HCT116 (cell line): ENCODE data around the gene PIP4K2A. TPM values are rescaled to one million over a fixed set of nuclear protein-coding genes. Genes with fewer than 3 reads are reported as not detected.

Source experiments
- ATAC-seq: fragments of 200-7000 bp; cut with Tn5 transposase; 2 replicates; pipeline ENCODE4 v1.9.1; 2020; ENCODE audit warnings: mild to moderate bottlenecking, moderate library complexity
- BruUV-seq: library from RNA; stranded (reverse); fragments of 400-500 nt; replicated peaks from 2 replicates; lab custom pipeline; 2021; lab: Mats Ljungman, UMichigan
- CTCF ChIA-PET: fragments of 300-600 bp; sonication (Branson Sonifier 250); formaldehyde crosslinking; loops from one replicate; lab custom pipeline; 2021; ENCODE audit warnings: antibody characterized with exemption; lab: Charles Lee
- POLR2A ChIA-PET: fragments of 300-600, 350-600 bp; sonication (Branson Sonifier 250); formaldehyde crosslinking; loops from one replicate; lab custom pipeline; 2021; ENCODE audit warnings: antibody characterized with exemption; lab: Charles Lee
- RAD21 ChIA-PET, 2 experiments: fragments of 300-600 bp; sonication (Branson Sonifier 250); formaldehyde crosslinking; loops; one replicate each; lab custom pipeline; 2023; ENCODE audit warnings: low total read pairs in 2 of 2; ENCODE audit not compliant: uncharacterized antibody in 2 of 2, unreplicated experiment in 2 of 2, low non-redundant PET in 1 of 2; lab: Charles Lee
- DNase-seq: peaks from one replicate; pipeline ENCODE4 v3.0.0-alpha.2; 2010; ENCODE audit warnings: low read depth, low spot score
- H2AFZ ChIP-seq: fragments of 200-600 bp; shearing (Covaris generic), sonication (generic); 2 replicates; pipeline ENCODE4 v1.6.1; 2017; ENCODE audit warnings: low read depth, mixed run types, mixed read lengths, antibody characterized with exemption, low read length; ENCODE audit not compliant: poor library complexity, severe bottlenecking
- H3K27ac ChIP-seq: 2 replicates; pipeline ENCODE4 v1.5.1; 2012; ENCODE audit warnings: low read depth, low read length
- H3K27me3 ChIP-seq: fragments of 200-600 bp; sonication (generic); 2 replicates; pipeline ENCODE4 v1.6.1; 2016; ENCODE audit warnings: mixed run types, low read length, mixed read lengths; ENCODE audit not compliant: insufficient read depth
- H3K36me3 ChIP-seq, 2 experiments: fragments of 200-500 bp in 1 of 2; fragments of 200-600 bp in 1 of 2; sonication (Bioruptor generic) in 1 of 2; sonication (generic) in 1 of 2; 2 replicates each; pipeline versions ENCODE4 v1.5.1 to v1.6.1; 2014 to 2016; ENCODE audit warnings: low read length in 2 of 2, inconsistent platforms in 1 of 2, mixed read lengths in 1 of 2, mixed run types in 1 of 2; ENCODE audit not compliant: insufficient read depth in 2 of 2, control insufficient read depth in 1 of 2
- H3K4me1 ChIP-seq, 2 experiments: fragments of 200-600 bp in 1 of 2; sonication (generic) in 1 of 2; 2 replicates each; pipeline versions ENCODE4 v1.5.1 to v1.6.1; 2012 to 2017; ENCODE audit warnings: low read length in 2 of 2, inconsistent platforms in 1 of 2, mild to moderate bottlenecking in 1 of 2, mixed read lengths in 1 of 2, mixed run types in 1 of 2, moderate library complexity in 1 of 2; ENCODE audit not compliant: insufficient read depth in 2 of 2, control insufficient read depth in 1 of 2
- H3K4me2 ChIP-seq: fragments of 200-600 bp; sonication (generic); 2 replicates; pipeline ENCODE4 v1.6.1; 2017; ENCODE audit warnings: mixed run types, low read length, mixed read lengths
- H3K4me3 ChIP-seq, 2 experiments: fragments of 200-600 bp in 1 of 2; sonication (generic) in 1 of 2; replicated peaks in 1 of 2; 2 replicates each; pipeline ENCODE4 v1.5.1; 2011 to 2016; ENCODE audit warnings: low read length in 2 of 2, control low read depth in 1 of 2, low read depth in 1 of 2, mild to moderate bottlenecking in 1 of 2, mixed read lengths in 1 of 2, mixed run types in 1 of 2
- H3K79me2 ChIP-seq: fragments of 200-600 bp; sonication (generic); 2 replicates; pipeline ENCODE4 v1.6.1; 2017; ENCODE audit warnings: mild to moderate bottlenecking, mixed run types, low read length, moderate library complexity, mixed read lengths; ENCODE audit not compliant: insufficient read depth
- H3K9ac ChIP-seq: fragments of 200-600 bp; sonication (generic); 2 replicates; pipeline ENCODE4 v1.6.1; 2016; ENCODE audit warnings: low read length, mixed read lengths
- H3K9me2 ChIP-seq: fragments of 200-600 bp; sonication (generic), shearing (Covaris generic); 2 replicates; pipeline ENCODE4 v1.6.1; 2017; ENCODE audit warnings: mixed run types, mild to moderate bottlenecking, moderate library complexity; ENCODE audit not compliant: insufficient read depth
- H3K9me3 ChIP-seq, 2 experiments: fragments of 200-500 bp in 1 of 2; fragments of 200-600 bp in 1 of 2; sonication (Bioruptor generic) in 1 of 2; sonication (generic) in 1 of 2; 2 replicates each; pipeline ENCODE4 v1.6.1; 2014 to 2017; ENCODE audit warnings: low read length in 2 of 2, mixed read lengths in 2 of 2, inconsistent platforms in 1 of 2, low read depth in 1 of 2, mild to moderate bottlenecking in 1 of 2, mixed run types in 1 of 2, moderate library complexity in 1 of 2; ENCODE audit not compliant: control insufficient read depth in 1 of 2, insufficient read depth in 1 of 2
- H4K20me1 ChIP-seq: fragments of 200-600 bp; sonication (generic), shearing (Covaris generic); 2 replicates; pipeline ENCODE4 v1.6.1; 2017; ENCODE audit warnings: mixed run types, mild to moderate bottlenecking, moderate library complexity; ENCODE audit not compliant: insufficient read depth
- CEBPB ChIP-seq: IDR thresholded peaks from 2 replicates; pipeline ENCODE4 v1.6.1; 2012; ENCODE audit warnings: low read depth
- CTCF ChIP-seq, 3 experiments: fragments of 200-600 bp in 1 of 3; sonication (generic) in 1 of 3; IDR thresholded peaks in 2 of 3; conservative IDR thresholded peaks in 1 of 3; 2 replicates each; pipeline ENCODE4 v1.5.1; 2012 to 2017; ENCODE audit warnings: low read depth in 2 of 3, low read length in 2 of 3, antibody characterized with exemption in 1 of 3, borderline replicate concordance in 1 of 3, control low read depth in 1 of 3, mild to moderate bottlenecking in 1 of 3, mixed read lengths in 1 of 3, mixed run types in 1 of 3, moderate library complexity in 1 of 3; ENCODE audit not compliant: insufficient read depth in 1 of 3
- EZH2 ChIP-seq: fragments of 200-600 bp; sonication (generic); IDR thresholded peaks from 2 replicates; pipeline ENCODE4 v1.6.1; 2017; ENCODE audit warnings: antibody characterized with exemption, mixed run types
- FOSL1 ChIP-seq: IDR thresholded peaks from 2 replicates; pipeline ENCODE4 v1.6.1; 2012; ENCODE audit warnings: low read depth
- JUND ChIP-seq: IDR thresholded peaks from 2 replicates; pipeline ENCODE4 v1.6.1; 2012
- POLR2AphosphoS5 ChIP-seq: IDR thresholded peaks from 2 replicates; pipeline ENCODE4 v1.6.1; 2011; ENCODE audit warnings: mild to moderate bottlenecking, low read depth, low read length, moderate library complexity
- SP1 ChIP-seq: IDR thresholded peaks from 2 replicates; pipeline ENCODE4 v1.6.1; 2012; ENCODE audit warnings: low read depth
- ZFX ChIP-seq: fragments of 450-650 bp; IDR thresholded peaks from 2 replicates; pipeline ENCODE4 v1.6.1; 2017
- intact Hi-C: fragments of 100-400 bp; cut with micrococcal nuclease; formaldehyde crosslinking; loops from 2 replicates; pipeline ENCODE4 v1.10.0; 2022
- total RNA-seq: library from RNA; stranded (reverse); gene quantifications from one replicate; pipeline ENCODE4 v1.2.1, GENCODE V29; 2021; ENCODE audit not compliant: unreplicated experiment

PIP4K2A gene
- total RNA-seq, 1 experiment from 2014 or later, result 41.9 TPM

DNA sequence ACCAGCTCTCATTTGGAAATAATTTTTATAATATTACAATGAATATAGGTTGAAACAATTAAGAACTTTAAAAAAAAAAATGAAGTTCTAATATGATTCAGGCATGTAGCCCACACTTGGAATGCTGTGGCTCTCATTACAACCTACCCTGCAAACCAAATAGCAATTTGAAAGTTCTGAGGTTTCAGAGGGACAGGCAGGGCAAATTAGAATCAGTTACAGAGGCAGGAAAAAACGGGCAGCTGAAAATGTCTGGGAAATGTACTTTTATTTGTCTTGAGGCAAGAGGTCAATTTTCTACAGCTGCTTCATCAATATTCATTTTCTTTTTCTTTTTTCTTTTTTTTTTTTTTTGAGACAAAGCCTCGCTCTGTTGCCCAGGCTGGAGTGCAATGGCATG lies 95.3 kb downstream of the PIP4K2A start (continued):
- no peak for TF ChIP-seq ZFX
- no peak for TF ChIP-seq EZH2
- TF ChIP-seq SP1, result no peak
- TF ChIP-seq CTCF (IDR thresholded peaks at IDR 0.05 in 2 of 3, conservative IDR thresholded peaks at IDR 0.05 in 1 of 3; ENCODE audit: borderline replicate concordance in 1 of 3, insufficient read depth in 1 of 3, low read depth in 2 of 3, low read length in 2 of 3), result no peak
- TF ChIP-seq, all 23 proteins: peak for 0

DNA sequence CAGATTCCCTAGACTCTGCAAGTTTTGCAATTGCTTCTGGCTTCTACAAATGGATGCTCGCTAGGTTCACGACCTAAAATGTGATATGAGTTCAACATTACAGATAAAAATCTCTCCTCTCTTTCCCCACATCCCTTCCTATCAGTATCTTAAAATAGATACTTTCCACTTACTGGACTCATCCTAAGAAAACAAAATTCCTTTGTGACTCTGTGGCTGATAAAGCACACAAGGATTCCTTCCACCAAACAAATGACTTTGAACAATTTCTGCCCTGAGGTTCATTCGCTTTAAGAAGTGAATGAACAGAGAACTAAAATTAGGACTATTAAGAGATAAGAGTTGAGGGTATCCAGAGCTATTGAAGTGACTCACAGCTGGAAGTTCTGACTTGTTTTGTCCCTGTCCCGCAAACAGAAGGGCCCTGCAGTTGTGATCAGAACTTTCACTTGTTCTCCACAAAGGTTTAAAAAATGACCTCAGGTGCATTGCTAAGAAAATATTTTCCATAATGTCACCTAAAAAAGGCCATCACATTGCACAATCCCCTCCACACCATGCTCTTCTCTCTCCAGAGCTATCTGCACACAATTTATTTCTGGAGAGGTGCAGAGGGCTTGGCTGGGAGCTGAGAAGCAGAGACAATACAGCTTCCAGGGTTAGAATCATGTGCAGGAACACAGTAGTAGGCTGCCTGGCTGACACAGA lies 96.1 kb downstream of the PIP4K2A start:
- peak; percentile 39 for DNase-seq
- no TSS peak for BruUV-seq
- H3K27ac ChIP-seq, result peak overlapping the region; percentile 85

More for the DNA sequence above, 96.1 kb downstream of the PIP4K2A start:
- Histone ChIP-seq H3K4me3 (peak overlapping the region in 1 of 2 experiments; percentile 22; a peak in 2 of 4 replicates), H3K9me2 (no peaks in the 10 kb centered on the region), H3K27me3 (no peaks in the 10 kb centered on the region), H3K4me1 (peaks cover 80 to 87% of the 10 kb centered on the region in 2 experiments), H4K20me1 (no peaks in the 10 kb centered on the region), H3K36me3 (no peaks in the 10 kb centered on the region), H3K79me2 (peaks cover 94% of the 10 kb centered on the region), H3K9me3 (no peaks in the 10 kb centered on the region), H3K4me2 (peak overlapping the region; percentile 84), H2AFZ (no peak overlapping the region), H3K9ac (peak overlapping the region; percentile 67)
- no peak for TF ChIP-seq POLR2AphosphoS5
- TF ChIP-seq CEBPB, result peak; percentile 63
- TF ChIP-seq FOSL1, result peak; percentile 36
- peak; percentile 21; the same call in 1 of the 2 replicates for TF ChIP-seq JUND
- TF ChIP-seq SP1, result peak; percentile 40
- ChIA-PET CTCF (interaction anchor here (2.0 kb wide), 1 partner anchor 371 kb away, joined by 5 read pairs; no protein-coding TSS in a partner anchor), POLR2A (interaction anchor here (0.5 kb wide), 1 partner anchor 907 kb away, joined by 4 read pairs; no protein-coding TSS in a partner anchor), RAD21 (interaction anchor here in 1 of 2 experiments (0.6 kb wide), 1 partner anchor 1423 kb away, joined by 3 read pairs; no protein-coding TSS in a partner anchor)
- peak; percentile 23 for ATAC-seq
- intact Hi-C loops, result no loop called here
